GM12878 (cell line): ENCODE data around the gene NXPH2.

Experiments used
- CTCF ChIP-seq, 3 experiments: IDR thresholded peaks in 2 of 3; conservative IDR thresholded peaks in 1 of 3; 2 replicates each; pipeline ENCODE4 v1.5.1; 2011; ENCODE audit warnings: low read depth in 3 of 3, low read length in 3 of 3, mild to moderate bottlenecking in 3 of 3, control low read depth in 2 of 3, moderate library complexity in 2 of 3, inconsistent platforms in 1 of 3, mixed read lengths in 1 of 3; ENCODE audit not compliant: control insufficient read depth in 2 of 3, insufficient read depth in 1 of 3; ENCODE audit errors: extremely low read depth in 1 of 3
- EGR1 ChIP-seq, 2 experiments: IDR thresholded peaks; 1 replicate in 1 of 2; 2 replicates in 1 of 2; pipeline ENCODE4 v1.6.1; 2011 to 2012; ENCODE audit warnings: low read depth in 2 of 2, low read length in 2 of 2, borderline replicate concordance in 1 of 2, mild to moderate bottlenecking in 1 of 2, moderate library complexity in 1 of 2
- TCF3 ChIP-seq: IDR thresholded peaks from 2 replicates; pipeline ENCODE4 v1.6.1; 2012; ENCODE audit warnings: low read depth, mild to moderate bottlenecking, low read length, borderline replicate concordance; ENCODE audit not compliant: insufficient read depth
- ZBTB40 ChIP-seq: fragments of 450-650 bp; IDR thresholded peaks from 2 replicates; pipeline ENCODE4 v1.6.1; 2016; ENCODE audit warnings: mild to moderate bottlenecking, moderate library complexity, borderline replicate concordance

- no peak for TF ChIP-seq TCF3
- no peak for TF ChIP-seq CTCF (IDR thresholded peaks at IDR 0.05 in 2 of 3, conservative IDR thresholded peaks at IDR 0.05 in 1 of 3; ENCODE audit: control insufficient read depth in 2 of 3, extremely low read depth in 1 of 3, insufficient read depth in 1 of 3, low read depth in 3 of 3, low read length in 3 of 3)
- no peak for TF ChIP-seq EGR1 (IDR thresholded peaks at IDR 0.05; ENCODE audit: borderline replicate concordance in 1 of 2, low read depth in 2 of 2, low read length in 2 of 2)
- TF ChIP-seq ZBTB40: no peak
Observed at GRCh38 chr2:138760676-138761075, 19.5 kb downstream of the NXPH2 start.
